ENCODE measurements around the gene DGKE. TPM values are rescaled to one million over a fixed set of nuclear protein-coding genes. Genes with fewer than 3 reads are reported as not detected.

Gene DGKE
- total and polyA plus RNA-seq, 8 donors = 1.8 to 7.6 (median 4.4) TPM

- no peaks in the 10 kb centered on the region for H3K4me1 ChIP-seq
- no peak for DNase-seq
- no peak overlapping the region for H3K27ac ChIP-seq
- H3K27me3 ChIP-seq = no peaks in the 10 kb centered on the region
- no peak for FAIRE-seq
- intact Hi-C loops (cut with DNase I) = no loop called here
- TF ChIP-seq, protein P1, sequence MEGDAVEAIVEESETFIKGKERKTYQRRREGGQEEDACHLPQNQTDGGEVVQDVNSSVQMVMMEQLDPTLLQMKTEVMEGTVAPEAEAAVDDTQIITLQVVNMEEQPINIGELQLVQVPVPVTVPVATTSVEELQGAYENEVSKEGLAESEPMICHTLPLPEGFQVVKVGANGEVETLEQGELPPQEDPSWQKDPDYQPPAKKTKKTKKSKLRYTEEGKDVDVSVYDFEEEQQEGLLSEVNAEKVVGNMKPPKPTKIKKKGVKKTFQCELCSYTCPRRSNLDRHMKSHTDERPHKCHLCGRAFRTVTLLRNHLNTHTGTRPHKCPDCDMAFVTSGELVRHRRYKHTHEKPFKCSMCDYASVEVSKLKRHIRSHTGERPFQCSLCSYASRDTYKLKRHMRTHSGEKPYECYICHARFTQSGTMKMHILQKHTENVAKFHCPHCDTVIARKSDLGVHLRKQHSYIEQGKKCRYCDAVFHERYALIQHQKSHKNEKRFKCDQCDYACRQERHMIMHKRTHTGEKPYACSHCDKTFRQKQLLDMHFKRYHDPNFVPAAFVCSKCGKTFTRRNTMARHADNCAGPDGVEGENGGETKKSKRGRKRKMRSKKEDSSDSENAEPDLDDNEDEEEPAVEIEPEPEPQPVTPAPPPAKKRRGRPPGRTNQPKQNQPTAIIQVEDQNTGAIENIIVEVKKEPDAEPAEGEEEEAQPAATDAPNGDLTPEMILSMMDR (IDR thresholded peaks at IDR 0.05) = no peak
- WGBS, 2 donors = 83 to 88% methylated on average over 4 of the region's 4 CpGs
- H3K9me3 ChIP-seq = no peaks in the 10 kb centered on the region
- H3K4me3 ChIP-seq = no peak overlapping the region
- ATAC-seq = no peak
- H3K36me3 ChIP-seq = no peaks in the 10 kb centered on the region
Measured at GRCh38 chr17:56870081-56870651, 36.2 kb downstream of the DGKE start.

DNA sequence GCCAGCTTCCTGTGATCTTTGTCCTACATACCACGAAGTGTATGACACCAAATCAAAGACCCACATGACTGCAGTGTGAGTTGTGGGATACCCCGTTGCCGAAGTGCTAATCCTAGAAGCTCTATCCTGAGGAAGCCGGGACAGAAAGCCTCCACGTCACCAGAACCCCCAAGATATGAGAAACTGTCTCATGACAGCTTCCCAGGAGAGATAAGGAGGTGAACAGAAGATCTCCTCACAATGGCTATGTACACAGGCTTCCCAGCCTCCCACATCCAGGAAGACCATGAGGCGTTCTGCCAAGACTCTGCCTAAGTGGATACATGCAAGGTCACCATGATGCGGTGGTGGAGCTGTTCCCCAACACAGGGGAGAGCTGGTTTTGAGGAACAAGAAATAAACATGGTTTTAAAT, 42.8 kb downstream of the DGKE start:
- DNase-seq (no peak), FAIRE-seq (no peak), ATAC-seq (no peak)
- Histone ChIP-seq H3K4me3 (no peak overlapping the region), H3K9me3 (no peaks in the 10 kb centered on the region), H3K27me3 (no peaks in the 10 kb centered on the region), H3K36me3 (no peaks in the 10 kb centered on the region), H3K27ac (no peak overlapping the region), H3K4me1 (no peaks in the 10 kb centered on the region)
- 69 to 77% methylated on average over 7 of the region's 7 CpGs for WGBS, 2 donors
- intact Hi-C loops (cut with DNase I) = no loop called here
- TF ChIP-seq, protein P1 (IDR thresholded peaks at IDR 0.05) = no peak

DNA sequence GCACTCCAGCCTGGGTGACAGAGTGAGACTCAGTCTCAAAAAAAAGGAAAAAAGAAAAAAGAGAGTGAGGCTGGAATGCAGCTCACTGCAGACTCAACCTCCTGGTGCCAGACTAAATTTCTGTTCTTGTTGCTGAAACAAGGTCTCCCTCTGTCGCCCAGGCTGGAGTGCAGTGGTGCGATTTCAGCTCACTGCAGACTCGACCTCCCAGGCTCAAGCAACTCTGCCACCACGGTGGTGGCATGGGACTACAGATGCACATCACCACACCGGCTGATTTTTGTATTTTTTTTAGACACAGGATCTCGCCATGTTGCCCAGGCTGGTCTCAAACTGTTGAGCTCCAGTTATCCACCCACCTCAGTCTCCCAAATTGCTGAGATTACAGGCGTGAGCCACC, 45.3 kb downstream of the DGKE start:
- Histone ChIP-seq H3K27me3 (no peaks in the 10 kb centered on the region), H3K27ac (no peak overlapping the region), H3K9me3 (no peaks in the 10 kb centered on the region), H3K4me3 (no peak overlapping the region), H3K36me3 (no peaks in the 10 kb centered on the region), H3K4me1 (no peaks in the 10 kb centered on the region)
- TF ChIP-seq, protein P1 (IDR thresholded peaks at IDR 0.05) = no peak
- no peak for FAIRE-seq
- no peak for DNase-seq
- WGBS, 2 donors = 87 to 92% methylated on average over 7 of the region's 7 CpGs
- no peak for ATAC-seq
- intact Hi-C loops (cut with DNase I) = no loop called here

DNA sequence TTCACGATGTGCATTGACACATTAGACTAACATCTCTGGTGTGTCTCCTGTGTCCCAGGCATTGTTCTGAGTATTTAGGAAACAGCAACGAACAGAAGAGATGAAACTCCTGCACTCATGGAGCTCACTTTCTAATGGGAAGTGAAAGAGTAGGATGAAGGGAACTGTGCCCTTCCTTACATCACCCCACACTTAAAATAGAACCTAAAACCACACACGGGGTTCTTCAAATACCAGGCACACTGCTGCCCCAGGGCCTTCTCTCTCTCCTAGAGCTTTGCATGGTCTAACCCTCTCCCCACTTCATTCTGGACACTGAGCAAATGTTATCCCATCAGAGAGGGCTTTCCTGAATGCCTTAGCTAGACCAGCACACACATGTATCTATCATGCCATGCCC, 46.2 kb downstream of the DGKE start:
- no peak for FAIRE-seq
- ATAC-seq = peak in 1 of 4 donors; percentile 54
- Histone ChIP-seq H3K27me3 (no peaks in the 10 kb centered on the region), H3K27ac (no peak overlapping the region), H3K9me3 (no peaks in the 10 kb centered on the region), H3K4me3 (no peak overlapping the region), H3K4me1 (no peaks in the 10 kb centered on the region), H3K36me3 (no peaks in the 10 kb centered on the region)
- DNase-seq = no peak
- WGBS, 2 donors = 66 to 72% methylated on average over 3 of the region's 3 CpGs
- TF ChIP-seq, protein P1 (IDR thresholded peaks at IDR 0.05) = no peak
- intact Hi-C loops (cut with DNase I) = no loop called here

DNA sequence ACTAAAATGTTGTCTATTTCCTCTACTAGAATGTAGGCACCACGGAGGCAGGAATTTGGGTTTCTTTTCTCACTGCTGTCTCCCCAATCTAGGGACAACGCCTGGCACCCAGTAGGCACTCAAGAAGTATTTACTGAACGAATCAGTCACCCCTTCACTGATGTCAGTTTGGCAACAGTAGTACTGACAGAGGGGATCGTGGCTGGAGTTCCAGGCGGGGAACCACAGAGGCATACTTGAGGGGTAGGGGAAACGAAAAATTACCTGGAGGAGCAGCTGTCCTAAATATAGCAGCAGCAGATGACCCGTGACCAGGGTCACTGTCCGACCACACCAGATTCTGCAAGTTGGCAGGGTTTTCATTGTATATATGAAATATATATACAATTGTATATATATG, 46.6 kb downstream of the DGKE start:
- TF ChIP-seq, protein P1 (IDR thresholded peaks at IDR 0.05) = no peak
- no peaks in the 10 kb centered on the region for H3K27me3 ChIP-seq
- H3K36me3 ChIP-seq = no peaks in the 10 kb centered on the region
- no peaks in the 10 kb centered on the region for H3K4me1 ChIP-seq
- ATAC-seq (no peak), FAIRE-seq (no peak), DNase-seq (no peak)
- H3K9me3 ChIP-seq = no peaks in the 10 kb centered on the region
- H3K4me3 ChIP-seq = no peak overlapping the region
- intact Hi-C loops (cut with DNase I) = no loop called here
- no peak overlapping the region for H3K27ac ChIP-seq
- 72 to 83% methylated on average over 8 of the region's 8 CpGs for WGBS, 2 donors

All from pancreas (tissue), 10 donors.